Upper lobe of right lung (tissue), 1 donor: ENCODE results near the gene JAKMIP2. TPM values are rescaled to one million over a fixed set of nuclear protein-coding genes. Genes with fewer than 3 reads are reported as not detected.

Experiments
- ATAC-seq: fragments of 200-7000 bp; cut with Tn5 transposase; one replicate; pipeline ENCODE4 v1.9.1; 2020; ENCODE audit warnings: mild to moderate bottlenecking, moderate library complexity
- DNase-seq: peaks from one replicate; pipeline ENCODE4 v3.0.0-alpha.2; 2020
- H3K27ac ChIP-seq: fragments of 200-600 bp; one replicate; pipeline ENCODE4 v1.8.0; 2022
- H3K27me3 ChIP-seq: fragments of 200-600 bp; one replicate; pipeline ENCODE4 v1.8.0; 2022; ENCODE audit warnings: mild to moderate bottlenecking
- H3K36me3 ChIP-seq: fragments of 200-600 bp; one replicate; pipeline ENCODE4 v1.8.0; 2022
- H3K4me1 ChIP-seq: fragments of 200-600 bp; one replicate; pipeline ENCODE4 v1.8.0; 2022
- H3K4me3 ChIP-seq: fragments of 200-600 bp; one replicate; pipeline ENCODE4 v1.8.0; 2022; ENCODE audit warnings: mild to moderate bottlenecking
- H3K9me3 ChIP-seq: fragments of 200-600 bp; one replicate; pipeline ENCODE4 v1.8.0; 2022
- intact Hi-C: fragments of 100-400 bp; cut with DNase I; formaldehyde crosslinking; loops from one replicate; pipeline ENCODE4 v1.11.0; 2022
- total RNA-seq: library from RNA; stranded (reverse); fragmentation: NEBNext Ultra II Directional; extraction: Animal tissue kit (Norgen Biotek cat#: 25700); gene quantifications from one replicate; pipeline ENCODE4 v1.2.1, GENCODE V29; 2021
- TF ChIP-seq, protein P1 (sequence below): fragments of 200-600 bp; IDR thresholded peaks from one replicate; pipeline ENCODE4 v1.8.0; 2022; ENCODE audit warnings: antibody characterized with exemption
- donor health status: DM: no; HTN: yes; CAD: no; lungs with severe emphysema.

JAKMIP2 gene
- total RNA-seq, 1 donor from 2014 or later = 7.5 TPM

DNA sequence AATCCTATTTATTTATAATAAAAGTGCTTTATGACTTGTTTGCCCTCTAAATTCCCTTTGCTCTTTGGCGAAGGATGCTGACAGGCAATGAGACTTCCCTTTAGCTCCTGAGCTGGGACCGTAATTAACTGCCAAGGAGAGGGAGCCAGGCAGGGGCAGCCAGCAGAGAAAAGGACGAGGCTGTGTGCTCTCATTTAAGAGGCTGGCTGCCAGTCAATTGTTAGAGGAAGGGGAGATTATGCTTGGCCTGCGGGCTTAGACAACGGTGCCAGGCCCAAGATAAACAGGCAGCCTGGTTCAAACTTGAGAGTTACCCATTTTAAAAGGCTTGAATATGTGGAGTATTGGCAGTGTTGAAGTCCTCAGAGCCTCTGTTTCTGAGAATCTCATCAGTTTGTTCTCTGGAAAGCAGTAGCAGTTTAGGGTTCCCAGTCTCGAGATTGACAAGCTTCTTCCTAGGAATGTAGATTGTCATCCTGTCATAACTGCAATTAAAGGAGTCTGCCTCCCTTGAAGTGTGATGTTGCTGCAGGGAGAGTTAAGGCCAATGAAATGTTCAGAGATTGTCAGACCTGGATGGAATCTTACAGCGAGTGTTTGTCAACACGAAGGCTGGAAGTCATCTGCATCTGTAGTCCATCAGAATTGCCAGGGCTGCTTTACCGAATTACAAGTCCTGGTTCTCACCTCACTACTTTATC is 113.2 kb downstream of the JAKMIP2 start:
- H3K27me3 ChIP-seq = no peaks in the 10 kb centered on the region
- H3K27ac ChIP-seq = no peak overlapping the region
- no peak overlapping the region for H3K4me3 ChIP-seq
- H3K36me3 ChIP-seq = no peaks in the 10 kb centered on the region
- TF ChIP-seq, protein P1, sequence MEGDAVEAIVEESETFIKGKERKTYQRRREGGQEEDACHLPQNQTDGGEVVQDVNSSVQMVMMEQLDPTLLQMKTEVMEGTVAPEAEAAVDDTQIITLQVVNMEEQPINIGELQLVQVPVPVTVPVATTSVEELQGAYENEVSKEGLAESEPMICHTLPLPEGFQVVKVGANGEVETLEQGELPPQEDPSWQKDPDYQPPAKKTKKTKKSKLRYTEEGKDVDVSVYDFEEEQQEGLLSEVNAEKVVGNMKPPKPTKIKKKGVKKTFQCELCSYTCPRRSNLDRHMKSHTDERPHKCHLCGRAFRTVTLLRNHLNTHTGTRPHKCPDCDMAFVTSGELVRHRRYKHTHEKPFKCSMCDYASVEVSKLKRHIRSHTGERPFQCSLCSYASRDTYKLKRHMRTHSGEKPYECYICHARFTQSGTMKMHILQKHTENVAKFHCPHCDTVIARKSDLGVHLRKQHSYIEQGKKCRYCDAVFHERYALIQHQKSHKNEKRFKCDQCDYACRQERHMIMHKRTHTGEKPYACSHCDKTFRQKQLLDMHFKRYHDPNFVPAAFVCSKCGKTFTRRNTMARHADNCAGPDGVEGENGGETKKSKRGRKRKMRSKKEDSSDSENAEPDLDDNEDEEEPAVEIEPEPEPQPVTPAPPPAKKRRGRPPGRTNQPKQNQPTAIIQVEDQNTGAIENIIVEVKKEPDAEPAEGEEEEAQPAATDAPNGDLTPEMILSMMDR = no peak
- intact Hi-C loops = no loop called here
- DNase-seq (no peak), ATAC-seq (no peak)
- no peaks in the 10 kb centered on the region for H3K9me3 ChIP-seq
- H3K4me1 ChIP-seq = no peaks in the 10 kb centered on the region

DNA sequence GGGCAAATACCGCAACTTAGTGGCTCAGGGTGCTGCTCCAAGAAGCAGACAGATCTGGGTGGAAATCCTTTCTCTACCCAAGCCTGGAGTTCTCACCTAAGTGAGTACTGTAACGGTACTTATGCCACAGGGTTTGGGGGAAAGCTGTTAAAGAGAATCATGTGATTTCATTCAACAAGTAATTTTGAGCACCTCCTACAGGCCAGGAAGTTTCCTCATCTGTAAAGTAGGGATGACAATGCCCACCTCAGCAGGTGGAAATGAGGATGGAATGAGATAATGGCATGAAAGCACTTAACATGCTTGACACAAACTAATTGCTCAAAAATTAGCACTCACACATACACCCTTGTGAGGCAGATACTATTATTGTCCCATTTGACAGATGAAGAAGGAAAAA is 114.1 kb downstream of the JAKMIP2 start:
- intact Hi-C loops = no loop called here
- Histone ChIP-seq H3K27me3 (no peaks in the 10 kb centered on the region), H3K36me3 (no peaks in the 10 kb centered on the region), H3K9me3 (no peaks in the 10 kb centered on the region), H3K27ac (no peak overlapping the region), H3K4me1 (no peaks in the 10 kb centered on the region), H3K4me3 (no peak overlapping the region)
- TF ChIP-seq, protein P1 = no peak
- ATAC-seq (no peak), DNase-seq (no peak)

DNA sequence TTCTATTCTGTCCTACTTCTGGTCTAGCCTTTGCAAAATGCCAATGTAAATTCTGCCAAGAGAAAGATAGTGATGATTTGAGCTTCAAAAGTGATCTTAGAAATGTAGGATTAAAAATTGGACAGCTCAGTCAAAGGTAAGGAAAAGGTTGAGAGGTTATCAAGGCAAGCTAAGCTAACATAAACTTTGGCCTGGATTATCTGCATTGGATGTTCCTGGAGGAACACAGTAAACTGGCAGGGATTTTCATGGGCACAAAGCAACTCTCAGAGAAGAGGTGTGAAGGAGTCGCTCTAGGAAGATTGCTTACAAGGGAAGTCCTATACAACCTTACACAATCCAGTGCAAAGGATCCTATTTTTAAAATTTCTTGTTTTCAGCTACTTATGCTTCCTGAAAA is 115.2 kb downstream of the JAKMIP2 start:
- no peak for ATAC-seq
- intact Hi-C loops = no loop called here
- Histone ChIP-seq H3K9me3 (no peaks in the 10 kb centered on the region), H3K36me3 (no peaks in the 10 kb centered on the region), H3K4me1 (no peaks in the 10 kb centered on the region), H3K4me3 (no peak overlapping the region), H3K27ac (no peak overlapping the region), H3K27me3 (no peaks in the 10 kb centered on the region)
- DNase-seq = no peak
- TF ChIP-seq, protein P1 = no peak

DNA sequence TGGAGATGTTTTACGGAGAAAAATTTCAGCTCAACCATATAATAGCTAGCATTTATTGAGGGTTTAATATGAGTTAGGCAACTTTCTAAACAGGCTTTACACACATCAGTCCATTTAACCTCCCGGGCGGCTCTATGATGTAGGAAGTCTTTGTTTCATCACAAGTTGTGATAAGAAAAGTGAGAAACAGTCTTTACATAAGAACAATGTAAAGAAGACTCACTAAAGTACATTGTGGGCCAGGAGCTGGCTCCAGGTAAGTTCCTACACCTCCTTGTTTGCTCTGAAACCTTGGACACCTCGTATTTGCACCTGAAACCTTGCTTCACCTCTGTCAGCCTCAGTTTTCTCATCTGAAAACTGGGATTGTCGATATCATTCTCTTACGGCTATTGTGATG is 116.1 kb downstream of the JAKMIP2 start:
- no peak overlapping the region for H3K27ac ChIP-seq
- no peaks in the 10 kb centered on the region for H3K4me1 ChIP-seq
- TF ChIP-seq, protein P1 = no peak
- ATAC-seq = no peak
- DNase-seq = no peak
- no peak overlapping the region for H3K4me3 ChIP-seq
- no peaks in the 10 kb centered on the region for H3K9me3 ChIP-seq
- H3K36me3 ChIP-seq = no peaks in the 10 kb centered on the region
- intact Hi-C loops = no loop called here
- H3K27me3 ChIP-seq = no peaks in the 10 kb centered on the region

DNA sequence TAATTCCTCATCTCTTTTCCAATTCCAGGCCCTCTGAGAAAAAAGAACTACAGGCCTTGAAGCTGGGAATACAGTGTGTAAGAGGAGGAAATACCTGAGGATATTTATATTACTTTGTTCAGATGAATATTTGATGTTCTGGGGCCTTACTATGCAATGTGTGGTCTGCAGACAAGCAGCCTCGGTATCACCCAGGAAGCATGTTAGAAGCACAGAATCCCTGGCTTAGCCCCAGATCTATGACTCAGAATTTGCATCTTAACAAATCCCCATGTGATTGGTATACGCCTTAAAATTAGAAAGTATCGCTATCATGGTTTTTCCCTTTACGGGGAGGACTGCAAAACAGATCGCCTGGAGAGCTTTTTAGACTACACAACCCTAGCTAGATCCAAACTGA is 121.0 kb downstream of the JAKMIP2 start:
- ATAC-seq = no peak
- Histone ChIP-seq H3K9me3 (no peaks in the 10 kb centered on the region), H3K36me3 (no peaks in the 10 kb centered on the region), H3K4me3 (no peak overlapping the region), H3K4me1 (no peaks in the 10 kb centered on the region), H3K27ac (no peak overlapping the region), H3K27me3 (no peaks in the 10 kb centered on the region)
- DNase-seq = no peak
- TF ChIP-seq, protein P1 = no peak
- intact Hi-C loops = no loop called here
